GM21381 (cell line): ENCODE data around the gene DCLK2.

Experiments
- ATAC-seq: cut with Tn5 transposase; IDR thresholded peaks from one replicate; pipeline ENCODE4 v1.9.1; 2021; ENCODE audit warnings: mild to moderate bottlenecking, moderate library complexity; ENCODE audit not compliant: unreplicated experiment

The DCLK2 gene

DNA sequence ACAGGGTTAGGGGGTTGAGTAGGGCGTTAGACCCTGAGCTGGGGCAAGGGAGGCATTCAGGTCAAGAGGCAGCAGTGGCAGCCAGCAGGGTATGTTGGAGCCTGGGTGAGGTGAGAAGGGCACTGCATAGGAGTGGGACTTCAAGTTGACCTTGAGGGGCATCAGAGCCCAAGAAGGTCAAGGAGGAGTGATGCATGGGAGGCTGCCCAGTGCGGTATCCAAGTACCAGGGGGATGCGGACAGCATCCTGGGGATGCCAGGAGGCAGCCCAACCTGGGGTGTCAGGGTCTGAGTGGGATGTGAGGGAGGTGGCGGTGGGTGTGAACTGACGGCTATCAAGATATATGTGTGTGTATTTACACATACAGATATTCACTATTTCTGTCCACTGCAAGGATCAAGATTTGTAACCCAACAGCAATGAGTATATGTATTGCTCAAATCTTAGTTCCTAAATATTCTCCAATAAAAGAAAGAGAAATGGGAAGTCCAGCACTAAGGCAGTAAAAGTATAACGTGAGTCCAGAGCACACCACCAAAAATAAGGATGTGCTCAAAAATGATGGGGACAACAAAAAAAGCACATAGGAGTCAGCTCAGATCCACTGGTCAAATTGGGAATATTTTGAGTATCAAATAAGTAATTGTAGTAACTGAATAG, 9.8 kb upstream of the DCLK2 start:
- ATAC-seq, result no peak

DNA sequence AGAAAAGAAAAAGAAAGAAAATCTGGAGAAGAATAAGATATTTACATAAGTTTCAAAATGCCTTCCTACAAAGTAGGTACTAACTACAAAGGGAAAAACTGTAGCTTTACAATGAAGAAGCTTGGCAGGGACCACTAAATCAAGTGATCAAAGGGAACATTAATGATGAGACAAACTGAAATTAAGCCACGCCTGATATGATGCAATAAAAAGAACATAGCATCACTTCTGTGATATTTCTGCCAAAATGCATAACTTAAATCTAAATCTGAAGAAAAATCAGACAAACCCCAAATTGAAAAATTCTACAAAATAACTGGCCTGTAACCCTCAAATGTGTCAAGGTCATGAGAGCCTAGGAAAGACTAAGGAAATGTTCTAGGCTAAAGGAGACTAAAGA, 8.9 kb upstream of the DCLK2 start:
- no peak for ATAC-seq

DNA sequence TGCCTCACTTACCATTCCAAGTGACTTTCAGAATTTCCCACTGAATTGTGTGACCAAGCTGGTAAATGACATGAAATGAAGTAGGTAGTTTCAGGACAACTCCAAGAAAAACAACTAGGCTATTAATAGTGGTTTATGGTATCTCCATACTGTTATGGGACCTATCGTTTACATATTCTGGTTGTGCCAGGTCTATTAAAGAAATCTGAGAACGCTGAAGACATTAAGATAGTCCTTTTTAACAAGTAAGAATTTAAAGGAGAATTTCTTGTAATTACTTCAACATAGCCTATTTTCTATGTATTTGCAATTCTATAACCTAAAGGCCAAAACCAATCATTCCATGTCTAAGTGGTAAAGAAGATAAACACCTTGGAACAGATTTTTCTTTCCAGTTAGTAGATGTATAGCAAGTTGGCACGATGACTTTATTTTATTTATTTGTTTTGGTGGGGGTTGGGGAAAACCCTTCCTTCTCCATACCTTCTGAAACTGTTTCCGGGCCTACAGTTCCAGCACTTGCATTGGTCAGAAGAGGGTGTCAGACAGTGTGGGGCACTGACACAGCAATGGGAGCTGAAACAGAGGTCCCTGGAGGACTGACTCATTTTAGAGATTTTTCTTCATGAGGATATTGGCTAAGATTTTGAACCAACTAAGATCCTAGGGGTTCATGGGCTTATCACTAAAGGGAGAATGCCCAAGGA, 7.6 kb upstream of the DCLK2 start:
- no peak for ATAC-seq

DNA sequence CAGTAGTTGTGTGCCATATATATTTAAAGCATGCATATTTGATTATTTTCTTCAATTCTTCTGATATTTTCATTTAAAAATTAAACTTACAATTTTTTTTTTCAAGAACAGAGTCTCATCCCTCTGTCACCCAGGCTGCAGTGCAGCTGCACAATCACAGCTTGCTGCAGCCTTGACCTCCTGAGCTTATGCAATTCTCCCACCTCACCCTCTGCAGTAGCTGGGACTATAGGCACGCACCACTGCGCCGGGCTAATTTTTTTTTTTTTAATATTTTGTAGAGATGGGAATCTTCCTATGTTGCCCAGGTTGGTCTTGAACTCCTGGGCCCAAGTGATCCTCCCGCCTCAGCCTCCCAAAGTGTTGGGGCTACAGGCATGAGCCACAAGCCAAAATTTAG, 5.8 kb upstream of the DCLK2 start:
- ATAC-seq, result no peak

DNA sequence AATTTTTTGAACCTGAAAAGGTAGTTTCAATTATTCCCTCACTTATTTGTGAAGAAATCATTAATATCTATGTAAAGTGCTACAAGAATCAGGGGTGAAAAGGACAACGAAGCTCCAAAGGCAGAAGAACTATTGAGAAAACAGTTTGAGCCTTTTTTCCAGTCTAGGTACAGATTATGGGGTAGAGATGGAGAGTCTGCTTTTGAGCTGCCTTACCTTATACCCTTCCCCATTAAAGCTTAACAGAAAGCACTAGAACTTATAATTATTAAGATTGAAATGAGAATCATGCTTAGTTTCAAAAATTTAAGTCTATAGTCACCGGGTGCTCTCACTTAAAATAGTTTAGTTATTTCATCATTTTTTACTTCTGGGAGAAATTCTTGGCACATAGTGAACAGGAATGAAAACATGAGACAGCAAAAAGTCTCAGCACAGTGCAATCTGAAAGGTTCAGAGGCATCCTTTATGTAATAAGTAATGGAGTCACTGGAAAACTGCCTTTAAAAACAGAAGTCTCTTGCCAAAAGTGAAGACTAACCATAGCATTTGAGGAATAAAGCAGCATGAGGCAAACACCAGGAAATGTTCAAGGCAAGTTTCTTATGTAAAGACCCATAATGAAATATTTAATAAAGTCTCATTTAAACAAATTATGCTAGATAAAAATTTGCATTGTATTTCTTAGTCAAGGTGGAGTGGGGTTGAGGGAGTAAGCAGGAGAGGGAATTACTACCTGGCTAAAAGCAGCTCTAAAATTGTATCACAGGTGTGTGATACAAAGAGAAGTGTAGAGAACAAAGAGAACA, 5.1 kb upstream of the DCLK2 start:
- ATAC-seq, result no peak

DNA sequence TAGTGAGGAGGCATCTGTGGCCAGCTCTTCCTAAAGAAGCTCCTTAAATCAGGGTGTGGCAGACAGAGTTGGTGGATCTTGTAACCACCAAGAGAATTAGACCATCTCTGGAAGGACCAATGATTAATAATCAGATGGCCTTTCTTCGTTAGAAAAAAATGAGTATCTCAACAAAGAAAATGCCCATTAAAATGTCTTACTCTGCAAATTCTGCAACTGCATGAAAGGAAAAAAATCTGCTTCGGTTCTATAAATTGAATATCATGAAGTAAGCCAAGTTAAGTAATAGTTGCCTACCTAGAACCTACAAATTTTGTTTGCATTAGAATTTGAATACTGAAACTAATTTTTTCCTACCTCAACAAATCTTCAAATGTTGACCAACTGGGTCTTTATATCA, 4.2 kb upstream of the DCLK2 start:
- ATAC-seq, result no peak

DNA sequence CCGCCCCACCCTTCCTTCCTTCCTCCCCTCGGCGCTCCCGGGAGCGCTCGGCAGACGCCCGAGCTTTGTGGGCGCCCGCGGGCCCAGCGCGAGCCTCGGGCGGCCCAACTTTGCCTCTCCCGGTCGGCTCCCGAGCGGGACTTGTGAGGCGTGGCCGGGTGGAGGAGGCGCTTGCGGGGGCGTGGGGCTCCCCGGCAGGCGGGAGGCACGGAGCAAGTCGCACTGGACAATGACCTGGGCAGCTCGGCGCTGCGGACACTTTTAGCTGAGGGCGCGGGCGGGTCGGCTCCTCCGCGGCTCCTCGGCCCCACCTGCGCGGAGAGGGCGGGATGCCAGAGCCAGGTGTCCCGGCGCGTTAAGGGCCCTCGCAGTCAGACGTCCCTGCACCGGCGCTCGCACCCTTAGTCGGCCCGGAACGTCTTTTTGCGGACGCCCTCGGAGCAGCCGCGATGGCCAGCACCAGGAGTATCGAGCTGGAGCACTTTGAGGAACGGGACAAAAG, 385 bp downstream of the DCLK2 start:
- peak; percentile 21 for ATAC-seq

DNA sequence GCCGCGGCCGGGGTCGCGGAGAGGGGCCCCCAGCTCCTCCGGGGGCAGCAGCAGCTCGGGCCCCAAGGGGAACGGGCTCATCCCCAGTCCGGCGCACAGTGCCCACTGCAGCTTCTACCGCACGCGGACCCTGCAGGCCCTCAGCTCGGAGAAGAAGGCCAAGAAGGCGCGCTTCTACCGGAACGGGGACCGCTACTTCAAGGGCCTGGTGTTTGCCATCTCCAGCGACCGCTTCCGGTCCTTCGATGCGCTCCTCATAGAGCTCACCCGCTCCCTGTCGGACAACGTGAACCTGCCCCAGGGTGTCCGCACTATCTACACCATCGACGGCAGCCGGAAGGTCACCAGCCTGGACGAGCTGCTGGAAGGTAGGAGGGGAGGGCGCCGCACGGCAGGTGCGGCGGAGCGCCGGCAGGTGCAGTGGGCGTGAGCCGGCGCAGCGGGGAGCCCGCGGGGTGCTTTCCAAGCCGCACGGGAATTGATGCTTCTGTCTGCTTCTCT, 886 bp downstream of the DCLK2 start:
- ATAC-seq, result peak; percentile 43

DNA sequence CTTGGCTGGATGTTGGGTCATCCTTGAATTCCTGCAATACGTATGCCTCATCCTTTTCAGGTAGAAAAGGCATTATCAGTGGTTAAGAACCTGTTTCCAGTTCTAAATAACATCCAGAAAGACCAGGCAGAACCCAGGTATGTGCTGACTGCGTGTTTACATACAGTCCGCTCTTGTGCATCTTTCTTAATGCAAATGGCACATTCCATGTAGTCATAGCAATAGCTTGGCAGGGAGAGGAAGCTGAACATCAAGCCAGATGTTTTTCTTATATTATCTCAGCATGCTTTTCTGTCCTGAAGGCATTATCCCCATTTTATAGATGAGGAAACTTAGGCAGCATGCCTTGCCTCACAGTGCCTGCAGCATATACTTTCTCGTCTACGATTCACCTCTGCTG, 2.1 kb downstream of the DCLK2 start:
- no peak for ATAC-seq

DNA sequence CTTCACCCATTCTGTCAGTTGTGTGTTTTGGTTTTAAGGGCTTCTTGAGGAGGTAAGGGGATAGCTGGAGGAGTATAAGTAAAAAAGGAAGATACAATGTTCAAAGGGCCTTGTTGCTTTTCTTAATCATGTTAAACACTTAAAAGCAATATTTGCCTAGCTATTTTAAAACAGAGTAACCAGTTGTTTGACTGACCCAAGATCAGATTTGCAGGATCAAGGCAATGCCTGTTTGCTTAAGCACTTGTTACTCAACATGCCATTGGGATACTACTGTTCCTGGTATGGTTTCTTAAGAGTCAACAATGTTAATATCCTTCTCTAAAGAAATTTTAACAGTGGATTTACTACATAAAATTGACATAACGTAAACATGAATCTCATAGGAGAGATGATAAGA, 2.6 kb downstream of the DCLK2 start:
- no peak for ATAC-seq

DNA sequence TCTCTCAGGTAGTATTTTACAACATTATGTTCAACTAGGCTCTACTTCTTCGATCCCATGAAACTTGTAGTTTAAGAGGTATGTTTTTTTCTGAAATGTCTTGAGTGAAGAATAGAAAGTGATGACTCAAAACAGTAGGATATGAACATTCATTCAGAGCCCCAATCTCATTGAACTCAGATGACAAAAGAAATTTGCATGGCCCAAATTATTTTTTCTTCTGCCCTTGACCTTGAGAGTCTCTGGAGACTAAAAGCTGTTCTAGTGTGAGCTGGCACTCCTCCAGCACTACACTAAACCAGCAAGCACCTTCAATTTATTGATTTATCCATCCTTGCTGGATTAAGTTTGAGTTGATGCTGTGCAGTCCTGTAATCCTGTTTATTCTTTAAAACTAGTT, 4.0 kb downstream of the DCLK2 start:
- peak; percentile 57 for ATAC-seq

DNA sequence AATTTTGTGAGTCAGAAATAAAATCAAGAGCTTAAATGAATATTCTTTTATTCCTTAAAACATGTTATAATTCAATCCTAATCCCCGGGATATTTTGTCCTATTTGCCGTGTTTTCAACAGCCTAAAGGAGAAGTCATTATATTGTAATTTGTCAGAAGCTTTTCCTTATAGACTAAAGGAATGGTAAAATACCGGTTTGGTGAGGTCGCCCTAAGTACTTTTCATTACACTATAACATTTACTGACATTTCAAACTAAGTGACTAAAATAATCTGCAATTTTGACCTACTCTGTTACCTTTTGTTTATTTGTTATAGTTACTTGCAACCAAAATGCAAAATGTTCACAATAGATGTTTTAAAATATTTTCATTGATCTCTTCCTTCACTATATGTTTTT, 8.8 kb downstream of the DCLK2 start:
- no peak for ATAC-seq

DNA sequence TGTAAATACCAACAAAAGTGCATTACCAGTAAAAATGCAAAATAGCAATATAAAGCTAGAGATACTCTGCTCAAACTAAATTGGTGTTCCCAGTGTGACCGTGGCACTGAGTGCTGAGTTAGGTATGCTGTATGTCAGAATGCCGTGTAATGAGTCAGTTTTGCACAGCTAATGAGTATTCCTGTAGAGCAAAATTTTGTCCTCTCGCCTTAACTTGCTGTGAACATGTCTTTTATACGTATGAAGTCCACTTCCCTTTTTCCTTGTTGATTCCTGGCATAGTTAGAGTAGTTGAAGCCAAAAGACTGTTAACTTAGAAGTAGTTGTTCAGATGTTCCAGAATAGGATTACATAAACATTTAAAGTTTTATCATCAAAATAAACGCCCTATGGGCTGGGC, 11.5 kb downstream of the DCLK2 start:
- ATAC-seq, result no peak

DNA sequence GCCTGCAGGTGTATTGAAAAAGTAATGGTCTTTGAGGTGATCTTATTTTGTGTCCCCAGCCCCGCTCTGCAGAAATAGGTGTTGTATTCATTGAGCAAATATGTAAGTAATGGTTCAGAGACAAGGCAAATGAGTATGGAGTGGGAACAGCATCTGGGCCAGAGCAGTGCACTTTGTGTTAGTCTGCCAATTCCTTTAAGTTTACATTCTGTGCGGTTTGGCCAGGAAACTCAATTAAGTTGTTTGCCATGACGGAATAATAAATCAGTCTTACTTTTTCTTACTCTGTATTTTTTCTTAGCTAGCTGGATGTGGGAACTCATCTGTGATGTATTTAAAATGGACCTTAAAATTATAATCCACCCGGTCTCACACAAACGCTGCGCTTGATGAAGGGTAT, 12.6 kb downstream of the DCLK2 start:
- ATAC-seq, result no peak

DNA sequence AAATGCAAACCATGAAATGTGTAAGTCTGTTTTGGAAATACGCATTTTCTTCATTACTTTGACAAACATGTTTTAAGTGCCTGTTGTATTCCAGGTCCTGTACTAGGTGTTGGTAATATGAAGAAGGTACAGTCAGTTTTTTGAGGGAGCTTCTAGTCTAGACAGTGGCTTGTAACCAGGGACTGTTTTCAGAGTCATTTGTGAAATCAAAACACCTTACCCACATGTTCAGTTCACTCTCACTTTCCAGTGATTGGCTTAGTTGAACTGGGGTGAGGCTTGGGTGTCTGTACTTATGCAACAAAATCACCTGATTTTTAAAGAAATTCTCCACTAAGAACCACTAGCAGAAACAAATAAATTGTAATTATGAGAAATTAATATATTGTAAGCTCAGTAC, 16.4 kb downstream of the DCLK2 start:
- ATAC-seq, result no peak

DNA sequence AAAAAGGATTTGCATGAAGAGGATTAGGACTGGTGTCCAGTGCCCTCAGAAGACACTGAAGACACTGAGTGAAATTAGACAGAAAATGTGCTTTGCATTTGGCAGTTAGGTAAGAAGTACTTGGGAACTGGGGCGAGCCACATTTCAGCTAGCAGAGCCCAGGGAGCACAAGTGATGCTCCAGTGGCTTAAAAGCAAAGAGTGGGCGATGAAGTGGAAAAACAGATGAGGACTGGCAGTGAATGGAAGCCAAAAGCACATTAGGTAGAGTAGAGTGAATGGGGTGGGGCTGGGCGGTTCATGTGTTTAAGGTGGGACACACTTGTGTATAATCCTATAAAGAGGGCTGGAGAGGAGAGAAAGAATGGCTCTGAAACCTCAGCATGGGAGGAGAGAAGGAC, 18.4 kb downstream of the DCLK2 start:
- no peak for ATAC-seq

DNA sequence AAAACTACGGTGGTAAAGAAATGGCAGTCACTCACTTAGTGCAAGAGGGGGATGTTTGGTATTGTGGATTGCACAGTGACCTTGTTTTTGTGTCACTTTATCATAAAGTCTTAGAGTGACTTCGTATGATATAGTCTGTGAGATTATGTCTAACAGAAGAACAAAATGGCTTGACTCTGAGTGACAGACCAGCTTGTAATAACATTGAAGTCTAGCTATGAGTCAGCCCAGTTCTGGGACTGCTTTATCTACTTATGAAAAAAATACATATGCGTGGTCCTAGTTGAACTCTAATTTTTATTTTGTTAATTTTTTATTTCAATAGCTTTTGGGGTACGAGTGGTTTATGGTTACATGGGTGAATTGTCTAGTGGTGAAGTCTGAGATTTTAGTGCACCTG, 20.0 kb downstream of the DCLK2 start:
- no peak for ATAC-seq

DNA sequence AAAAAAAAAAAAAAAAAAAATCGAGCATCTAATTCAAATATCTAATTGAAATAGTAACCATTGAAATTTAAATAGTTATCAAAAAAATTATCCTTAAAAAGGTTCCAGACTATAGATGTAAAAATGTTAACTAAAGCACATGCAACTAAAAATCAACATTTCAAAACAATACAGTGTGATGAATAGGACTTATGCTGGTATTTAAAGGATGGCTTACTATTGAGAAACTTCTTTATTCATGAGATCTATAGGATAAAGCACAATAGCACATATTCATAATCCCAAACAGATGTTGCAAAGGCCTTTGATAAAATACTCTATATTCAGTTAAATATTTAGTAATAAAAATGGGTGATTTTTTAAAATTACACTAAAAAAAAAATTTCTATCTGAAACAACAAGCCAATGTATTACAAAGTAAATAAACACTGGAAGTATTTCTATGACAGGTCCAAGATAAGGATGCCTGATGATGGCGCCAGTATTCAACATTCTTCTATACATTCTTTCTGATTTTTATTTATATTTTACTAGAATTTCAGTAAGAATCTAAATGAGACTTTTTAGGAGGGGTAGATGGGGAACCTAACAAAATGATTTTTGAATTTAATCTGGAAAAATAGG, 26.3 kb downstream of the DCLK2 start:
- ATAC-seq, result no peak

DNA sequence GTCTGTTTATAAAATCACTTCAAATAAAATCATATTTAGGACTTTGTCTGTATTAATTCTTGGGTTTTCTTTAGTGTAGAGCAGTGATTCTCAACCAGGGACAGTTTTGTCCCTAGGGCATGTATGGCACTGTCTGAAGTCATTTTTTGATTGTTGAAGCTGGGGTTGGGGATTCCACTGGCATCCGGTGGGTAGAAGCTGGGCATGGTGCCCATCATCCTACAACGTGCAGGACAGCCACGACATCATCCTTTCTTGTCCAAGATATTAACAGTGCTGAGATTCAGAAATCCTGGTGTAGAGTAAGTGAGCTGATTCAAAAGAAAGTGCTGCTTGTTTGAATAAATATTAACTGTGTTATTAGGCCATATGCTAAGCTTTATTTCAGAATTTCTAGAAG, 28.6 kb downstream of the DCLK2 start:
- no peak for ATAC-seq

DNA sequence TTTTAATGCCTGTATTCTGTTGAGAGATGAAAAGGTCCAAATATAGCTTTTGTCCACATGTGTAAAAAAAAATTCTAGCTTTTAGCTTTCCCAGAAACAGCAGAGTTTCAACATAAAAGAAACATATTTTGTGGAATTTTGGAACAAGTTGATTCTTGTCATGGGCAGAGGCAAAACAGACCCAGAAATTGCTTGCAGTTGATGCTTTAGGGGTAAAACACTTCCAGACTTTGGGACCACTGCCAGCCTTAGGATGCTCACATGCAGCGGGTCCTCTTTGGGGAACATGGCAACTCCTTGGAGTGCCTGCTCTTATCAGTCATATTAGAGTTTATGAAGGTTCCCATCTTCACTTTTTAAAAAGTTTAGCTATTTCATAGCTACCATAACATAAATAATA, 30.4 kb downstream of the DCLK2 start:
- no peak for ATAC-seq

DNA sequence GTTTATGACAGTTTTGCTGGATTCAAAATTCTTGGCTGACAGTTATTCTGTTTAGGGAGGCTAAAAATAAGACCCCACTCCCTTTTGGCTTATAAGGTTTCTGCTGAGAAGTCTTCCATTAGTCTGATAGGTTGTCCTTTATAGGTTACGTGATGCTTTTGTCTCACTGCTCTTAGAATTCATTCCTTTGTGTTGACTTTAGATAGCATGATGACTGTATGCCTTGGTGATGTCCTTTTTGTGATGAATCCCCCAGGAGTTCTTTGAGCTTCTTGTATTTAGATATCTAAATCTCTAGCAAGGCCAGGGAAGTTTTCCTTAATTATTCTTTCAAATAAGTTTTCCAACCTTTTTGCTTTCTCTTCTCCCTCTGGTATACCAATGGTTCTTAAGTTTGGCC, 36.4 kb downstream of the DCLK2 start:
- no peak for ATAC-seq
